ENCODE measurements around the gene TPPP2. TPM values are rescaled to one million over a fixed set of nuclear protein-coding genes. Genes with fewer than 3 reads are reported as not detected.

The TPPP2 gene
- total and polyA plus RNA-seq, 8 donors: 0.23 to 0.59 (median 0.46) TPM; not detected in 5

DNA sequence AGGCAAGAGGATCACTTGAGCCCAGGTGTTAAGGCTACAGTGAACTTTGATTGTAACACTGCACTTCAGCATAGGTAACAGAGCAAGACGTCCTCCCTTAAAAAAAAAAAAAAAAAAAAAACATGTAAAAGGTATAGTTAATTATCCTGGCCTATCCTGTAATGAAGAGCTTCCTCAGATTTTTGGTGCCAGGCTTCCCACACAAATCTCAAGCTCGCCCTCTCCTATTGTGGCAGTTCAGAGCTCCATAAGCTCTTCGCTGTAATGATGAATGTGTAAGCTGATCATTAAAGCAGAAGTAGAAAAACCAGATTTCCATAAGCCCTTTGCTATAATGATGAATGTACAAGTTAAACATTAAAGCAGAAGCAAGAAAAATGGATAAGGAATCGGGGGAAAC, 32.9 kb upstream of the TPPP2 start:
- 44 to 49% methylated on average over 4 of the region's 4 CpGs for WGBS, 2 donors
- ATAC-seq (no peak), DNase-seq (no peak), FAIRE-seq (no peak)
- H3K27me3 ChIP-seq: no peaks in the 10 kb centered on the region
- no peak overlapping the region for H3K27ac ChIP-seq
- H3K4me3 ChIP-seq: no peak overlapping the region
- TF ChIP-seq, protein P1, sequence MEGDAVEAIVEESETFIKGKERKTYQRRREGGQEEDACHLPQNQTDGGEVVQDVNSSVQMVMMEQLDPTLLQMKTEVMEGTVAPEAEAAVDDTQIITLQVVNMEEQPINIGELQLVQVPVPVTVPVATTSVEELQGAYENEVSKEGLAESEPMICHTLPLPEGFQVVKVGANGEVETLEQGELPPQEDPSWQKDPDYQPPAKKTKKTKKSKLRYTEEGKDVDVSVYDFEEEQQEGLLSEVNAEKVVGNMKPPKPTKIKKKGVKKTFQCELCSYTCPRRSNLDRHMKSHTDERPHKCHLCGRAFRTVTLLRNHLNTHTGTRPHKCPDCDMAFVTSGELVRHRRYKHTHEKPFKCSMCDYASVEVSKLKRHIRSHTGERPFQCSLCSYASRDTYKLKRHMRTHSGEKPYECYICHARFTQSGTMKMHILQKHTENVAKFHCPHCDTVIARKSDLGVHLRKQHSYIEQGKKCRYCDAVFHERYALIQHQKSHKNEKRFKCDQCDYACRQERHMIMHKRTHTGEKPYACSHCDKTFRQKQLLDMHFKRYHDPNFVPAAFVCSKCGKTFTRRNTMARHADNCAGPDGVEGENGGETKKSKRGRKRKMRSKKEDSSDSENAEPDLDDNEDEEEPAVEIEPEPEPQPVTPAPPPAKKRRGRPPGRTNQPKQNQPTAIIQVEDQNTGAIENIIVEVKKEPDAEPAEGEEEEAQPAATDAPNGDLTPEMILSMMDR (IDR thresholded peaks at IDR 0.05): no peak
- H3K9me3 ChIP-seq: no peaks in the 10 kb centered on the region
- H3K4me1 ChIP-seq: no peaks in the 10 kb centered on the region
- H3K36me3 ChIP-seq: peaks cover 9 to 52% (median 33%) of the 10 kb centered on the region in 3 donors
- intact Hi-C loops (cut with DNase I): no loop called here

GRCh38 chr14:20997564-20997963, 32.5 kb upstream of the TPPP2 start:
- ATAC-seq (no peak), FAIRE-seq (no peak), DNase-seq (no peak)
- Histone ChIP-seq H3K27me3 (no peaks in the 10 kb centered on the region), H3K4me3 (no peak overlapping the region), H3K27ac (no peak overlapping the region), H3K4me1 (no peaks in the 10 kb centered on the region), H3K36me3 (peaks cover 9 to 48% (median 31%) of the 10 kb centered on the region in 3 donors), H3K9me3 (no peaks in the 10 kb centered on the region)
- TF ChIP-seq, protein P1 (IDR thresholded peaks at IDR 0.05): no peak
- WGBS, 2 donors: 57 to 59% methylated on average over 6 of the region's 6 CpGs
- intact Hi-C loops (cut with DNase I): no loop called here

GRCh38 chr14:20998139-20998538, 31.9 kb upstream of the TPPP2 start:
- FAIRE-seq: no peak
- WGBS, 2 donors: 49 to 68% methylated on average over 3 of the region's 3 CpGs
- intact Hi-C loops (cut with DNase I): no loop called here

GRCh38 chr14:20998674-20999366, 31.2 kb upstream of the TPPP2 start, which contains the start of gene SLC39A2:
Gene SLC39A2 (plus strand): TSS chr14:20999293. CDS start chr14:20999447, 154 bp downstream.
- ATAC-seq (peak in 3 of 4 donors; percentile 68 to 77 (median 69)), DNase-seq (no peak), FAIRE-seq (no peak)
- H3K36me3 ChIP-seq: peaks cover 9 to 35% (median 24%) of the 10 kb centered on the region in 3 donors
- no peak within 1 kb of the TSS for H3K27ac ChIP-seq
- TF ChIP-seq, protein P1 (IDR thresholded peaks at IDR 0.05): no peak
- H3K4me1 ChIP-seq: no peaks in the 10 kb centered on the region
- WGBS, 2 donors: 37 to 42% methylated on average over 6 of the region's 6 CpGs
- no peaks in the 10 kb centered on the region for H3K9me3 ChIP-seq
- H3K4me3 ChIP-seq: no peak within 1 kb of the TSS
- H3K27me3 ChIP-seq: no peaks in the 10 kb centered on the region
- intact Hi-C loops (cut with DNase I): no loop called here

More at GRCh38 chr14:20998139-20998538, 31.9 kb upstream of the TPPP2 start:
- Histone ChIP-seq H3K27ac (no peak overlapping the region), H3K4me3 (no peak overlapping the region), H3K4me1 (no peaks in the 10 kb centered on the region), H3K36me3 (peaks cover 9 to 42% (median 25%) of the 10 kb centered on the region in 3 donors), H3K9me3 (no peaks in the 10 kb centered on the region), H3K27me3 (no peaks in the 10 kb centered on the region)
- DNase-seq (no peak), ATAC-seq (no peak)
- TF ChIP-seq, protein P1 (IDR thresholded peaks at IDR 0.05): no peak

DNA sequence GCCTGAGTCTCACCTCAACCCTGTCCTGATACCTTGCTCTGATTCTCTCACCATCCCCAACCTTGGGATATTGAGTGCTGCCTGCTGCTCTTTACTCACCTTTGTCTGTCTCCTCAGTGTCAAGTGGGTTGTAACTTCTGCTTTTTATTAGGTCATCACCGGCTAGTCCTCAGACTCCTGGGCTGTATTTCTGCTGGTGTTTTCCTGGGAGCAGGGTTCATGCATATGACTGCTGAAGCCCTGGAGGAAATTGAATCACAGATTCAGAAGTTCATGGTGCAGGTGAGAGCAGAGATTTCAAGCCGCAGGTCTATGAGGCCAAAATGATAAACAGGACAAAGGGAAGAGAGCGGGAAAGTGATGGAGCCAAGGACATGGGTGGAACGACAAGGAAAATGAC, 30.4 kb upstream of the TPPP2 start:
- ATAC-seq: no peak

More for the DNA sequence above, 30.4 kb upstream of the TPPP2 start:
- 63 to 66% methylated on average over 4 of the region's 4 CpGs for WGBS, 2 donors
- no peak overlapping the region for H3K27ac ChIP-seq
- TF ChIP-seq, protein P1 (IDR thresholded peaks at IDR 0.05): no peak
- intact Hi-C loops (cut with DNase I): no loop called here
- H3K36me3 ChIP-seq: peaks cover 9 to 27% (median 21%) of the 10 kb centered on the region in 3 donors
- H3K27me3 ChIP-seq: no peaks in the 10 kb centered on the region
- no peak for DNase-seq
- H3K9me3 ChIP-seq: no peaks in the 10 kb centered on the region
- no peaks in the 10 kb centered on the region for H3K4me1 ChIP-seq
- no peak for FAIRE-seq
- H3K4me3 ChIP-seq: no peak overlapping the region
